ENCODE results near the gene SMAD2.
"Not testable (repeated sequence)": the region's sequence is repeated elsewhere in the genome, so short reads cannot be mapped to it uniquely, and the experiment has no call there.

Gene SMAD2

GRCh38 chr18:47844828-47845498 lies 85.5 kb downstream of the SMAD2 start:
- DNase-seq (ENCODE audit: low read depth, low spot score) = no peak

- no peak for DNase-seq (ENCODE audit: low read depth, low spot score)
Observed at GRCh38 chr18:47842836-47843235, 87.6 kb downstream of the SMAD2 start.

GRCh38 chr18:47838396-47838795 lies 92.1 kb downstream of the SMAD2 start:
- DNase-seq (ENCODE audit: low read depth, low spot score) = no peak

GRCh38 chr18:47832348-47832747 lies 98.1 kb downstream of the SMAD2 start:
- no peak for DNase-seq (ENCODE audit: low read depth, low spot score)

- no peak for DNase-seq (ENCODE audit: low read depth, low spot score)
Observed at GRCh38 chr18:47831351-47831750, 99.1 kb downstream of the SMAD2 start.

- DNase-seq (ENCODE audit: low read depth, low spot score) = no peak
Observed at GRCh38 chr18:47830772-47831171, 99.7 kb downstream of the SMAD2 start.

- no peak for DNase-seq (ENCODE audit: low read depth, low spot score)
Observed at GRCh38 chr18:47829831-47830230, 100.6 kb downstream of the SMAD2 start.

GRCh38 chr18:47828031-47828430 lies 102.4 kb downstream of the SMAD2 start:
- DNase-seq (ENCODE audit: low read depth, low spot score) = not testable (repeated sequence)

GRCh38 chr18:47826157-47827074 lies 104.0 kb downstream of the SMAD2 start:
- no peak for DNase-seq (ENCODE audit: low read depth, low spot score)

GRCh38 chr18:47821314-47821713 lies 109.1 kb downstream of the SMAD2 start:
- no peak for DNase-seq (ENCODE audit: low read depth, low spot score)

- no peak for DNase-seq (ENCODE audit: low read depth, low spot score)
Observed at GRCh38 chr18:47817795-47818077, 112.7 kb downstream of the SMAD2 start.

- DNase-seq (ENCODE audit: low read depth, low spot score) = no peak
Observed at GRCh38 chr18:47817017-47817794, 113.3 kb downstream of the SMAD2 start.

GRCh38 chr18:47815486-47816270 lies 114.8 kb downstream of the SMAD2 start:
- no peak for DNase-seq (ENCODE audit: low read depth, low spot score)

- no peak for DNase-seq (ENCODE audit: low read depth, low spot score)
Observed at GRCh38 chr18:47809420-47809819, 121.0 kb downstream of the SMAD2 start.

- no peak for DNase-seq (ENCODE audit: low read depth, low spot score)
Observed at GRCh38 chr18:47802802-47803201, 127.7 kb downstream of the SMAD2 start.

GRCh38 chr18:47801817-47802216 lies 128.6 kb downstream of the SMAD2 start:
- DNase-seq (ENCODE audit: low read depth, low spot score) = no peak

GRCh38 chr18:47800756-47801155 lies 129.7 kb downstream of the SMAD2 start:
- no peak for DNase-seq (ENCODE audit: low read depth, low spot score)

- no peak for DNase-seq (ENCODE audit: low read depth, low spot score)
Observed at GRCh38 chr18:47800248-47800647, 130.2 kb downstream of the SMAD2 start.

- DNase-seq (ENCODE audit: low read depth, low spot score) = no peak
Observed at GRCh38 chr18:47799376-47799775, 131.1 kb downstream of the SMAD2 start.

- no peak for DNase-seq (ENCODE audit: low read depth, low spot score)
Observed at GRCh38 chr18:47798366-47798765, 132.1 kb downstream of the SMAD2 start.

GRCh38 chr18:47797126-47797525 lies 133.3 kb downstream of the SMAD2 start:
- DNase-seq (ENCODE audit: low read depth, low spot score) = no peak

- DNase-seq (ENCODE audit: low read depth, low spot score) = no peak
Observed at GRCh38 chr18:47795434-47795814, 135.0 kb downstream of the SMAD2 start.
